Measurements from ENCODE around the gene NPAS3.

NPAS3 gene

GRCh38 chr14:33317675-33318074, 379.0 kb downstream of the NPAS3 start:
- no peak for TF ChIP-seq CTCF (conservative IDR thresholded peaks at IDR 0.05)
- no peak overlapping the region for H3K27ac ChIP-seq

GRCh38 chr14:33323979-33324378, 385.3 kb downstream of the NPAS3 start:
- TF ChIP-seq CTCF (conservative IDR thresholded peaks at IDR 0.05) = no peak
- no peak overlapping the region for H3K27ac ChIP-seq

GRCh38 chr14:33331176-33331949, 392.7 kb downstream of the NPAS3 start:
- no peak for TF ChIP-seq CTCF (conservative IDR thresholded peaks at IDR 0.05)
- peak overlapping the region; percentile 26; the same call in 1 of the 2 replicates for H3K27ac ChIP-seq

- H3K27ac ChIP-seq = peak overlapping the region; percentile 26; the same call in 1 of the 2 replicates
- no peak for TF ChIP-seq CTCF (conservative IDR thresholded peaks at IDR 0.05)
Observed at GRCh38 chr14:33332497-33332896, 393.8 kb downstream of the NPAS3 start.

- no peak for TF ChIP-seq CTCF (conservative IDR thresholded peaks at IDR 0.05)
- H3K27ac ChIP-seq = no peak overlapping the region
Observed at GRCh38 chr14:33335366-33335765, 396.7 kb downstream of the NPAS3 start.

- TF ChIP-seq CTCF (conservative IDR thresholded peaks at IDR 0.05) = no peak; the same call in 1 of the 2 replicates
Observed at GRCh38 chr14:33342299-33342974, 403.8 kb downstream of the NPAS3 start.

GRCh38 chr14:33343016-33343415, 404.3 kb downstream of the NPAS3 start:
- no peak for TF ChIP-seq CTCF (conservative IDR thresholded peaks at IDR 0.05)
- no peak overlapping the region for H3K27ac ChIP-seq

More at GRCh38 chr14:33342299-33342974, 403.8 kb downstream of the NPAS3 start:
- H3K27ac ChIP-seq = no peak overlapping the region

Measured in VCaP (cell line).